ENCODE measurements around the gene MAGI2.

The MAGI2 gene

DNA sequence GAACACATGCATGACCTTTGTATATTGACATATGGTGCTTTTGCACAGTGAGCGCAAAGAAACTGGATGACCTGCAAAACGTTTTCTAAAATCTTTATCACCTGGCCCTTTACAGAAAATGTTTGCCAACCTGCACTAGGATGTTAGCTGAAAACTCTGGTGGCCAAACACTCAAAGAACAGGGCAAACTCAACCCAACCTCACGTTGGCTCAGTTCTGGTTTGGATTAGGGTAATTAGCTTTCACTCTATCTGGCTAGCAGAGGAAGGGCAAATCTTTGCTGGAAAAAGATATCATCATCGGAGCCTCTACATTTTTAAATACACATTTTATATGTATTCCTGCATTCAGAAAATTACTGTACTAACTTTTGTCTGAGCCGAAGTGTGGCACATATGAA, 966.0 kb downstream of the MAGI2 start:
- no peak for DNase-seq (ENCODE audit: low spot score)

DNA sequence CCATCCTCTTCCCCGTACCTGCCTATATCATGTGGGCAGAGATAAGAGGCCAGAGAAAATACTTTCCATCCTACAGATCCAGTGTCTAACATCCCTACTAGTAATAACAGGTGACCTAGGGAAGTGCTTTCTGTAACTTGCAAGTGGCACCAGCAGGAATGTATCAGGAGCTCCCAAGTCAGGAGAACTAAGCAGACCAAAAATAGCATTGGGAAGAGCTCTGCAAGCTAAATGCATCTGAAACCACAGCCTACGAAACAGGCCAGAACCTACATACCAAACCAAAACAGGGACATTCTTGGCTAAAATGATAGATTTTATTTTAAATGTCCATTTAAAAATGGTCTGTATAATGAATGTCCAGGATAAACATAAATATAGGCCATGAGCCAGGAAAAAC, 974.1 kb downstream of the MAGI2 start:
- DNase-seq (ENCODE audit: low spot score): no peak

DNA sequence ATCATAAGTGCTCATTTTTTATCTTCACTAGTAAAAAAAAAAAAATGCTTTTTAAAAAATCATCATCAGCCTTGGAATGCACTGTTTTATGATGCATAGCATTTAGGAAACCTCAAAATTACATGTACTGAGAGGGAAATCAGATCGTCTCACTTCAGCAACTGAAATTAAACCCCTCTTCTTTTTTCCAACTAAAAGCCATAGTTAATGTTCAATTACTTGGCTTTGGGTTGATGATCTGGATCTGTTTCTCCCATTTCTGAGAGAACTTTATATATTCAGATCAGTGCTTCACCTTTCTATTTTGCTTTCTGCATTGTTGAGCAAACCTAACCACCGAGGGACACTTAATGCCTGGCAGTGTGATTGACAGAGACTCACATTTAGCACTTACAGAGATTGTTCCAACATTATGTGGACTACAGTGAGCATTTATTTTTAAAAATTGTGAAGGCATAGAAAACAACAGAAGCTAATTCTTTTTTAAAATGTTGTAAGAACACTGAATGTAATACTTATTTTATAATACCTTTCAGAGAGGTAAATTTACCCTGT, 976.5 kb downstream of the MAGI2 start:
- DNase-seq (ENCODE audit: low spot score): no peak

DNA sequence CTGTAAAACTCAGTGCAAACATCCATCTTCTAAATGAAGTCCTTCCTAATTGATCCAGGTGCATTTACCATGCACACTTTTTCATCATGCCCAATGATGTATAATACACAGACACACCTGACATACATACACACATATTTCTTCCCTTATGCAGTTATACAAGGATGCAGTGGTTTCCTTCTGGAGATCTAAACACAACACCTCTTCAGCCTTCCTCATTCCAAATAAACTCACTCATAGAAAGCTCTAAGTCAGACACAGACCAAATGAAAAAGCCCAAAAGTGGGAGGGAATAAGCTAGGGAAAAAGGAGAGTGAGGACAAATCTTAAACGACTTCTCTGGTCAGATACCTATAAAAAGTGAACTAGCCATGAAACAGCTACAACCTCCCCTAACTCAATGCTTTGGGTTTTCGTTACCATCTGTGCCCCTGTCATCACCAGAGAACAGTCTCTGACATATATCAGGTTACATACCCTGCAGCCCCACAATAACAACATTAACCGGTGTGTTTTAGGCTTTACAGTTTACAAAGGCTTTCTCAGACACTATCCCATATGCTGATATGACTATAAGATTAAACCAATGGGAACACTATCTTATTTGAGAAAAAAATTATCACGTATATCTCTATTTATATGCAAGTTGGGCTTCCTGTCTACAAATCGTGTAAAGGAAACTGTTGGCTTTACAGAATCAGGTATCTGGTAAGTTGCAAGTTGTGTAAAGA, 979.7 kb downstream of the MAGI2 start:
- no peak for DNase-seq (ENCODE audit: low spot score)

DNA sequence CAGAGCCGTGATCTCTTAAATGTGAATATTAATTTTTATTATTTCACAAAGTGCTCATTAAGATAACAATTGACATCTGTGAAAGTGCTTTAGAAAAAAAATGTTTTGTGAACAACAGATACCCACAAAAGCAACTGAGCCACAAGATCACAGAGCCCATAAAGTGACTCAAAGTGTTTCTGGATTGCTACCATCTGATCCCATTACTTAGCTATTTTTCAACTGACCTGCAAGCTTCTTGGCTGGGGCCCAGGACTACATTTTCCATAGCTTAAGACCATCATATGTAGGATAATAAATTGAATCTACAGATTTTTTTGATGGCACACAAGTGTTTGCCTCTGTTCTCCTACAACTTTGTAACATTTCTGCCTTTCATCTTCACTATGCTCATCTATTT, 980.4 kb downstream of the MAGI2 start:
- peak; percentile 7 for DNase-seq (ENCODE audit: low spot score)

DNA sequence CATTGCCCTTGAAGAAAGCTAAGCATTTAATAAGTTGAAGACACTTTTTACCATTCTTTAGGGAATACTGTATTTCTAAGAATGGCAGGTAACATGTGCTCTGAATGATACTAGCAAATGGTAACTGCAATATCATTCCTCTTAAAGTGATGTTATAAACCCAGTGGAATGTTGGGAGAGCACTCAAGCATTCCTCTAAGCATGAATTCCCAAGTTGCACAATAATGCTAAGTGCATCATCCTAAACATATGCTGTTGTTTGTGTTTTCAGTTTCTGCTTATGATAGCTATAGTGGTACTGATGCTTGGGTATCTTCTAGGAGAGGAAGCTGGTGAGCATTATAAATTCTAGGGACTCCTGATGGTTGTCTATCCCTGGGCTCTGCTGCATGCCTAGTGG, 980.9 kb downstream of the MAGI2 start:
- DNase-seq (ENCODE audit: low spot score): peak; percentile 68

DNA sequence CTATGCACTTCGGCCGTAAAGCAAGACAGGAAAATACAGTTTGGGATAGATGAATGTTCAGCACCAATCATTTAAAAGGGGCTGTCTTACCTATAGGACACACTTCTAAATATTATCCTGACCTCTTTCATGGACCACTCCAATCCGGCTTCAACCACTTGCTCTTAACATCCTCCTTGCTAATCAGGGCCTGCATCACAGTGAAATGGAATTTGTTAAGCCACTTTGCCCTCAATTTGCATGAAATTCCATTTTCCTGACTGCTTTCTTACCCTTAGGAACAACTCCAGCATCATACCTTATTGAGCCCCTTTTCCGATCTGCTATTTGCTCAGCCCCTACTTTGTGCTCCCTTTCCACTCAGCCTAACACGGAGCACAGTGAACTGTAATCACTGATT, 987.6 kb downstream of the MAGI2 start:
- no peak for DNase-seq (ENCODE audit: low spot score)

DNA sequence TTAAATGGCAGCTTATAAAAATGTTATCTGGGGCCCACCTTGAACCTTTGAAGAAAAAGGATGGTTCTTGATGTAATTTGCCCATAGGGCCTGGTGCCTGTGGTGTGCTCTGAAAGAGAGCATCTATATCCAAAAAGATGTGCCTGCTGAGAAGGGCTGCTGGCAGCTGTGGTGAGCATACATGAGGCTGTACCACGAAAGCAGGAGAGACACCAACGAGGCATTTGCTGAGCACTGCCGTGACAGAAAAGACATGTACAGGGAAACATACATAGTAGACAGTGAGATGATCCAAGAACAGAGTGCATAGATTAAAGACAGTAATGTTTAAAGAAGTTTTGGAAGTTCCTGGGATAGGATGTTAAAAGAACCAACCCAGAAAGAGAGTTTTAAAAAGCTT, 990.4 kb downstream of the MAGI2 start:
- no peak for DNase-seq (ENCODE audit: low spot score)

DNA sequence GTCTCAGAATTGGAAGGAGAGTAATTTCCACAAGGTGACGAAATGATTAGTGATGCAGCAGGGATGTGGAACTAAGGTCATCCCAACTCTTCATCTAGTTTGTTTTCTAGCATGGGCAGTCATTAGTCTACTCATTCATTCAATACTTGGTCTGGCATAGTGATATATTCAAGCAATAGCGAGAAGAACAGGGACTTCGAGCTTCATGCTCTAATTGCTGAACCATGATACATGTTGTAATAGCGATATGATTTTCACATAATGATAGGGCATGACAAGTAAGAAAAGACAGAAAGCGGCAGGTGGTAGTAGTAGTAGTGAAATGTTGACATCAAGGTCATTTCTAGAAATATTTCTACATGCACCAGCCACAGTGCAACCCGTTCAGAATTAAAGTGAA, 1002.8 kb downstream of the MAGI2 start:
- DNase-seq (ENCODE audit: low spot score): no peak

DNA sequence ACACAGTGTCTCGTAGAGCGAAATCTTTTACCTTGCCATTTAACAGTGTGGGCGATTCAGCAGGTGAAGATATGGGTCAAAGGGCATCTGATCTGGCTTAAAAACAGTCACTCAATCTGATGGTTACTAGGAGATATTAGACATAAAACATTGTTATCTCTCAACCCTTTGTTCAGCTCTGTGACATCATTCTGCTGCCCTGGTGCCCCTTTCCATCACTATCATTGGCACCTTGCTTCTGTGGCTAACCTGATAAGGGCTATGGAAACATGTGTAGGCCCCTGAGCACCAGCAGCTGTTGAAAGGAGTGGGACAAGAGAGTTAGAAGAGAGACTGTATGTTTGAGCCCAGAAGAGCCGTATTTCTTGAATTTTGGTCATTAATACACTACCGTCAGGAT, 1004.6 kb downstream of the MAGI2 start:
- no peak for DNase-seq (ENCODE audit: low spot score)

DNA sequence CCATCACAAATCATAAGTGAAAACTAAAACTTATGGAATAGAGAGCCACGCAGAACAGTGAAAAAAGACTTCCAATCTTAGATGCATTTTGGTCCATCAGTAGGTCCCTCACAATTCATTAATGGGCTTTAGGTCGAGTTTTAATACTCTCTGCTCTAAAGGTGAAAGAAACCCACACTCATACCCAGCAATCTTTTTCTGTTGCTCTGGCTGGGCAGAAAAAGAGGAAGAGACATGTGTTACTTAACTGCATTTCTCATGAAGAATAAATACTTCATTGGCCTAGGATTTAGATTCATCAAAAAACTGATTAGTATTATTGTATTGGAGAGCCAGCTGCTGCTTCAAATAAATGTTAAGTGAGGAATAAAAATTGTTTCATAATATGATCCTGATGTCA, 1009.2 kb downstream of the MAGI2 start:
- no peak for DNase-seq (ENCODE audit: low spot score)

DNA sequence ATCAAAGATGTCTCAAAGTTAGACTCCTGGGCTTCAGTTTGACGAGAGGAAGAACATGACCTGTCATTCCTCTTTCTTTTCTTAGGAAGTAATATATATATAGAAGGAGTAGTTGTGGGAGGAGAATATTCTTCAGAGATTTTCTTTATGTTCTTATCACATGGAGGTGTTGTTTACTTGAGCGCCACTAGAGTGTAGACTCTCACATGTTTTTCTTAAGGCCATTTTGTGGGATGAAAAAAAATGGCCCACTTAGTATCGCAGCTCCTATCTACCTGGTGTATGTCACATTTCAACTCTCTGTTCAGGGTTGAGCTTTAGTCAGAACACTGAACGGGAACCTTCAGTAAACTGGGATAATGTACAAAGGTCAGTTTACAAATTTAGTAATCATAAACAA, 1009.7 kb downstream of the MAGI2 start:
- DNase-seq (ENCODE audit: low spot score): no peak

DNA sequence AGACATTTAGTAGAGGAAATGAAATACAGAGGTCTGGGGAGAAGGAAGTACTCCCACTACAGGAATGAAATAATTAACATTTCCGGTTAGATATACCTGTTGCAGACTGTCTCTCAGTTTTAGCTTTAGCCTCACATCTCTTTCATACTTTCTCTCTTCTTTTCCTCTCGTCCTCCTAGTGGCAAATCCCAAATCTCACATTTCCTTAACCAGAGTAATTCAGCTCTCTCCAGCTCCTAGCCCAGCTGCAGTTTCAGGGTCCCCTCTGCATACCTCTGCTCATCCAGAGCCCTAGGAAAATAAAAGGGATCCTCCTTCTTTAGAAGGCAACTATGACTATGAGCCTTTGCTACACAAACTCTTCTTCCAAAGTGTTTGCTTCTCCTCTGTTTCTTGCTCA, 1011.7 kb downstream of the MAGI2 start:
- no peak for DNase-seq (ENCODE audit: low spot score)

DNA sequence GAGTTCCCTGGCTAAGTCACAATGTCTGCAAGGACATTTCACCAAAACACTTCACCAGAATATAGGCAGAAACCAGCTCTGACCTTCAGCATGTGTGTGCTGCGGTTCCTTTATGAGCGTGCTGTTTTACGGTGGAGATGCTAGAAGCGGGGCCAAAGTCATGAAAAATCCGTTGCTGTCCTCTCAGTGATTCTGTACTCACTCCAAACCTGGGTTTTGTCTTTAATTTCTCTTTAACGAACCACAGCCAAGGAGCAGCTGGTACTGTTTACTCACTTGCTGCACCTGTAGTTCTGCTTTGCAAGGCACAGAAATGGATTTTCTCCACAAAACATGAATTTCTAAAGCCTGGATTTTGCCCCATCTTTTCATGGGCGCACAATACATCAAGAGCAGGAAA, 1015.0 kb downstream of the MAGI2 start:
- no peak for DNase-seq (ENCODE audit: low spot score)

DNA sequence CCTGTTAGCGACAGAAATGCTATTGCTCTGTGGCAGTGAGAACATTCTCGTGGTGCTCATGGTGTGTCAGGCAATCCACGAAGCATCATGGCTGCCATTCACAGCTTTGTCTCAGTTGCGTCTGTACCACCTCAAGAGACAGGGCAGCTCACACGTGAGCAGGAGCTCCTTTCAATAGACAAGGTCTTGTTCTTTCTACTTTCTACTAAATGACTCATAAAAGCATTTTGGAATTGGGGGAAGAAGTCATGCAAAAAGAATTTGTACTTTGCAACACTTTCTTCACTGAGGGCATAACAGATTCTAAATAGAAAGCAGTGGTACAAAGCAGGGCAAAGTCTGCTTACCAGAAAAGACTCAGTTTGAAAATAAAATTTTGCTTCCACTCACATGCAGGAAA, 1016.3 kb downstream of the MAGI2 start:
- peak; percentile 66 for DNase-seq (ENCODE audit: low spot score)

DNA sequence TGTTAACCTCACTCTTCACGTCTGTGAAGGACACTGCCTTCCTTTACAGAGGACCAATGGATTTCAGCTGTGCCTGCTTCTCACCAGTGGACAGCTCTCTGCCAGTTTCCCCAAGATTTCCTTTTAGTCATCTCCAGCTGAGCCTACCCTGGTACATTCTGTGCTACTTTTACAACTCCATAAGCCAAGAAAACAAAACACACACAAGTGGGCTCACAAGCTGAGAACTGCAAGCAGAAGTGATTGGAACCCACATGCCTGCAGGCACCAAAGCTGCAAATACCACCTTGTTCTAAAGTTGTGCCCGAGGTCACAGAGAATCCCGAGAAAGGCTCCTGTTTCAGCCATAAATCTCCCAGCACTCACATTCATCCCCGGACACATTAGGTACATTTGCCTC, 1018.1 kb downstream of the MAGI2 start:
- DNase-seq (ENCODE audit: low spot score): no peak

DNA sequence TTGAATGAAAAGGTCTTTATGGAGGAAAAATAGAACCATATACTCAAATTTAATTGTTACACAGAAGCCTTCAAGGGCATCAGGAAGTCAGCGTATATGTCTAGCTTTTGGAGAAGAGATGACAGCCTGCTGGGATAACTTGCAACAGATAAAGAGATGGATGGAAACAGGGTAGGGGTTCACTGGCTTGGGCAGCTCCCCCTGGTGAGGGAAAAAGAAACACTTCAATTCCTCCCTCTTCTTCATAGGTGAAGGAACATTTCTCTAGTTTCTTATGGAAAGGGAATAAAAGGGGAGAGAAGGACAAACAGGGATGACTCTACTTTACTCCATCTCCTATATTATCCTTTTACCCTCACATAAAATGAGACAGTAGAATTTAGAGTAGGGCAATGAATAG, 1019.2 kb downstream of the MAGI2 start:
- no peak for DNase-seq (ENCODE audit: low spot score)

DNA sequence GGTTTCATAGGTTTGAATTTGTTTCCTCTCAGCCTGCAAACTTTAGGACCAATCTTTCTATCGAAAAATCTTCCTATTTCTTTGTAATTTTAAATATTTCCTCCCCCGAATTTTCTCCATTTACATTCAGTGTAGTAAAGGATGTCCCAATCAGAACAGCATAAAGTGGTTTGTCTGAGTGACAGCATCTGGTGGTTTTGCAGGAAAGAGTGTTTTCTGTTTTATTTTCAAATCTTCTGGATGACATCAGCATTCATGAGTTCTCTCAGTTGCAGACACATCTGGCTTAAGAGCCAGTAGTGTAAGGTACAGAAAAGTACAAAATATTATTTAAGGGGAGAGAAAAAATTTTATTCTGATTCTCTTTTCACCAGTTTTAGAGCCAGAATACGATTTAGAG, 1020.0 kb downstream of the MAGI2 start:
- no peak for DNase-seq (ENCODE audit: low spot score)

DNA sequence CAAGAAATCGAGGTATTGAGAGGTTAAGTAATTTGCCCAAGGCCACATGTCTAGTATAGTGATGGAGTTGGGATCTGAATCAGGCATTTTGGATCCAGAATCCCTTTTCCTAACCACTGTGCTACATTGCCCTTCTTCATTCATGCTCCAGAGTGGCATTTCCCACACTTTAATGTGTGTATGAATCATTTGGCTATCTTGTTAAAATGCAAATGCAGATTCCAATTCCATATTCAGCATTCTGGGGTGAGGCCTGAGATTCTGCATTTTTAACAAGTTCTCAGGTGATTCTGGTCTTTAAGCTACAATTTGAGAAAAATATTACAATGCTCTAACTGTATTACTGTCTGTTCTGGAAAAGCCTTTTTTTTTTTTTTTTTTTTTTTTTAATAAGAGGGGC, 1023.6 kb downstream of the MAGI2 start:
- no peak for DNase-seq (ENCODE audit: low spot score)

DNA sequence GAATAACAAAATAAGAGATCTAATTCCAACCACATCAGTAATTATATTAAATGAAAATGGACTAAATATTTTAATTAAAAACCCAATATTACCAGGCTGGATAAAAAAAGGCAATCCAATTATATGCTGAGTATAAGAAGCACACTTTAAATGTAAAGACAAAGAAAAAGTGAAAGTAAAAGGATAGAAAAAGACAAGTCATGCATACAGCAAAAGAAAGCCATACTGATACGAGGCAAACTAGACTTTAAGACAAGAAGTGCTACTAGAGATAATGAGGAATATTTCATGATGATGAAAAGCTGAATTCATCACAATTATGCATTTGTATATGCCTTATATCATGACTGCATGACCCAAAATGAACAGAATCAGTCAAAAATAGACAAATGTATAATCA, 1026.3 kb downstream of the MAGI2 start:
- DNase-seq (ENCODE audit: low spot score): no peak

DNA sequence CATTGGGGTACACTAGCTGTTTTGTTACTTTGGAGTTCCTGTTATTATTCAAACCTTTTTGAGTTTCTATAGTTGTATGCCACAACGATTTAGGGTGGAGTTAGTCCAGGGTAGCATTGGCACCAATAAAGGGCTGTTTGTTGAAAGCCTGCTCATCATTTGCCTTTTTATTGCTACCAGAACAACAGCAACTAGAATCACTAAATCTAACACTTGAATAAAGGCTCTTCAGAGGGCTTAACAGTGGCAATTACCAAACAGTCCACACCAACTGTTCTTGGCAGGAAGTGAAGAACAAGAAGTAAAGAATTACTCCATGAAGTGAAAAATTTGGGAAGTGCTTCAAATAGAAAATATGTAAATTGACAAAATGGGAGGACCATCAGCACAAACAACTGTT, 1033.5 kb downstream of the MAGI2 start:
- DNase-seq (ENCODE audit: low spot score): no peak

DNA sequence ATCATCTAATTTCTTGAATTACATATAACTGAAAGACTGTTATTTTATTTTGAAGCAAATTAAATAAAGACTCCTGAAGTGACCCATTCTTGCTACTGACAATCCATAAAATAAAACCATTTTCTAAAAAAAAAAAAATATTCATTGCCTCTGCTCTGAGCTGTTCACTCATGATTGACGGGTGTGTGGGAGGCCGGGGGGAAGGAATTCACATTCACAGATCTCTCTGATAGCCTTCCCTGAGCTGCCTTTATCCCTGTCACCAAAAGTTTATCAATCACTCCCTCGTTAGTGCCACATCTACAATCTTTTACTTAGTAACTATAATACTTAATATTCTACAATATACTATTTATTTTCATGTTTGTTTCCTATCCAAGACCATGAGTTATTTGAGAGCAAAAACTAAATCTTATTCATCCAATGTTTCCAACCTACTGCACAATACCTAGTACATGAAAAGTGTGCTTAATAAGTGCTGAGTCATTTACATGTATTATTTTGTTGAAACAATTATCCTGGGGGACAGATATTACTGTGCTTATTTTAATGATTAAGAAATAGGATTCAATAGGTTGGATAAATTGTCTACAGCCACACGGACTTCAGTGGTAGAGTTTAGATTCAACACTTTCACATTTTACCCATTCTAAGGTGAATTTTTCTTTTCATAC, 1036.2 kb downstream of the MAGI2 start:
- DNase-seq (ENCODE audit: low spot score): no peak

DNA sequence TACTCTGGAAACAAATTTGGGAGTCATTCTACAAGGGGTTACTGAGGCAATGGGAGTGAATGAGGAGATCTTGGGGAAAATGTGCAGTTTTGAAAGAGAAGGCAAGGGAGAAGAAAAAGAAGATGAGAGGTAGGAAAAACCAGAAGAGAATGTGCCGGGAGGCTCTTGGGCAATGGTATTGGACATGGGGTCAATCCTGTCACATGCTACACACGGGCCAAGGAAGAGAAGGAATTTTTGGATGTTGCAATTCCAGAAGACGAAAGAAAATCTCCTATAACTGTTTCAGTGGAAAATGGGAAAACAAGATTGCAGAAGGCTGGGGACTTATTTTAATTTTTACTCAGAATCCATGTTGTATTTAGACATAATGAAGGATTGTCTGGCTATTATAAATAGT, 1039.9 kb downstream of the MAGI2 start:
- DNase-seq (ENCODE audit: low spot score): no peak

Measured in GM03348 (cell line).